ENCODE results near the gene FLRT3.

The FLRT3 gene

GRCh38 chr20:14333721-14334120, 3.7 kb downstream of the FLRT3 start:
- in situ Hi-C loops (cut with MboI; ENCODE audit: low pct_unique_long_range_greater_than_20kb, low sequenced_read_pairs), result no loop called here
- no peak for DNase-seq

DNA sequence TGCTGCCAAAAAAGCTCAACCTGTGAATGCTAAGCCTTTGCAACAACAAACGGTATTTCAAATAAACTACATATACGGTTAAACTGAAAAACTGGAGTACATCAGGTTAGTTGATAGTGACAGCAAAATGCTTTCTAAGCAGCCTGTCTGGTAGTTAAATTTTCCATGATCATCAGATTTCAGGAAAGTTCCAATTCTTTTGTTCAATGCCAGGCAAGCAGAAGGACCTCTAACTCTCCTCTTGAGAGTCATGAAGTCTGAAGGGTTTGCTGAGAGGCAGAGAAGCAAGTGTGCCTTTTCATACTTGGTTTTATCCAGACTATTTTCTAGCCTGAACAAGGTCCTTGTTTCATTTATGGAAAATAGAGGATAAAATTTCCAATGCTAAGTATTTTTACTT, 4.5 kb downstream of the FLRT3 start:
- DNase-seq, result no peak
- in situ Hi-C loops (cut with MboI; ENCODE audit: low pct_unique_long_range_greater_than_20kb, low sequenced_read_pairs), result no loop called here

- no peak for DNase-seq
- in situ Hi-C loops (cut with MboI; ENCODE audit: low pct_unique_long_range_greater_than_20kb, low sequenced_read_pairs), result no loop called here
These were observed 5.8 kb downstream of the FLRT3 start for GRCh38 chr20:14331646-14332045.

GRCh38 chr20:14319704-14320103, 17.7 kb downstream of the FLRT3 start:
- in situ Hi-C loops (cut with MboI; ENCODE audit: low pct_unique_long_range_greater_than_20kb, low sequenced_read_pairs), result no loop called here
- no peak for DNase-seq

- in situ Hi-C loops (cut with MboI; ENCODE audit: low pct_unique_long_range_greater_than_20kb, low sequenced_read_pairs), result no loop called here
- no peak for DNase-seq
These were observed 23.9 kb downstream of the FLRT3 start for GRCh38 chr20:14313341-14314020.

DNA sequence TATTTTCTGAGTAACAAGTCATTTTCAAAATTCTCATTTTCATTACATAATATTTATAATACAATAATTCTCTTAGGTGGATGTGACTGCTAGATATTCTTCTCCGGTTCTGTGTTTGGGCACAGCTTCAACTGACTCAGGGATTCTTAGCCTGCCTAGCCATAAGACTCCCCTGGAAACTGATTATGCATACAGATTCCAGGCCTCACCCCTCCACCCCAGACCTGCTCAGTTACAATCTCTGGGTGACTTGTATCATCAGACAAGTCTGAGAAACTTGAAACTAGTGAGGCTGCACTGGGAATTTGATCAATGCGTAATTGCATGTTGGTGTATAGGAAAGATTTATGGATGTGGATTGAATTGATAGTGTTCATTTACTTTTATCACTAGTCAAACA, 25.4 kb downstream of the FLRT3 start:
- DNase-seq, result no peak
- in situ Hi-C loops (cut with MboI; ENCODE audit: low pct_unique_long_range_greater_than_20kb, low sequenced_read_pairs), result no loop called here

DNA sequence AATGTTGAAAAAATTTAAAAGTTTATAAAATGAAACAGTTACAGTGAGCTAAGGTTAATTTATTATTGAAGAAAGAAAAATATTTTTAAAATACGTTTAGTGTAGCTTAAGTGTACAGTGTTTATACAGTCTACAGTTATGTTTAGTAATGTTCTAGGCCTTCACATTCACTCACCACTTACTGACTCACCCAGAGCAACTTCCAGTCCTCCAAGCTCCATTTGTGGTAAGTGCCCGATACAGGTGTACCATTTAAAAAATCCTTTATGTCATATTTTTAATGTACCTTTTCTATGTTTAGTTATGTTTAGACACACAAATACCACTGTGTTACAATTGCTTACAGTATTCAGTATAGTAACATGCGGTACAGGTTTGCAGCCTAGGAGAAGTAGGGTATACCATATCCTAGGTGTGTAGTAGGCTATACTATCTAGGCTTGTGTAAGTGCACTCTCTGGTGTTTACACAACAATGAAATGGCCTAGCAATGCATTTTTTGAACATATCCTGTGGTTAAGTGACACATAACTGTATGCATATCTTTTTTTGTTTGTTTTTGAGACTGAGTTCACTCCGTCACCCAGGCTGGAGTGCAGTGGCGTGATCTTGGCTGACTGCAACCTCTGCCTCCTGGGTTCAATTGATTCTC, 26.3 kb downstream of the FLRT3 start:
- no peak for DNase-seq
- in situ Hi-C loops (cut with MboI; ENCODE audit: low pct_unique_long_range_greater_than_20kb, low sequenced_read_pairs), result no loop called here

- no peak for DNase-seq
- in situ Hi-C loops (cut with MboI; ENCODE audit: low pct_unique_long_range_greater_than_20kb, low sequenced_read_pairs), result no loop called here
These were observed 29.5 kb downstream of the FLRT3 start for GRCh38 chr20:14307956-14308355.

- in situ Hi-C loops (cut with MboI; ENCODE audit: low pct_unique_long_range_greater_than_20kb, low sequenced_read_pairs), result no loop called here
- no peak for DNase-seq
These were observed 32.9 kb downstream of the FLRT3 start for GRCh38 chr20:14304472-14304871.

DNA sequence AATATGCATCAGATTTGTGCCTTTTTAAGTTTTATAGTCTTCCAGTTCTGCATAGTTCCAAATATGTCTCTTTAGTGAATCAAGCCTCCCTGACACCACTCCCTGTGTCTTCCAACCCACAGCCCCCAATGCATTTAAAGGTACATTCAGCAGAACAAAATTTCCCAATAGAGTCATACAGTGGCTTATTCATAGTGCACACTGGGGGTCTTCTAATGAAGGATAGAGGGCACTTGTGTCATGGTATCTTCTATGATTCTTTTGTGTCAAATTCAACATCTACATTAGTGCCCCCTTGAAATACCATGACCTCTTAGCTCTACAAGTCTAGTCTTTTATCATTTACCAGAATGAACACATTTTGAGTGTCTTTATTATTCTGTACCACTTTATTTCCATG, 33.8 kb downstream of the FLRT3 start:
- no peak for DNase-seq
- in situ Hi-C loops (cut with MboI; ENCODE audit: low pct_unique_long_range_greater_than_20kb, low sequenced_read_pairs), result no loop called here

- in situ Hi-C loops (cut with MboI; ENCODE audit: low pct_unique_long_range_greater_than_20kb, low sequenced_read_pairs), result no loop called here
- no peak for DNase-seq
These were observed 34.3 kb downstream of the FLRT3 start for GRCh38 chr20:14303106-14303505.

GRCh38 chr20:14299831-14300230, 37.6 kb downstream of the FLRT3 start:
- DNase-seq, result no peak
- in situ Hi-C loops (cut with MboI; ENCODE audit: low pct_unique_long_range_greater_than_20kb, low sequenced_read_pairs), result no loop called here

DNA sequence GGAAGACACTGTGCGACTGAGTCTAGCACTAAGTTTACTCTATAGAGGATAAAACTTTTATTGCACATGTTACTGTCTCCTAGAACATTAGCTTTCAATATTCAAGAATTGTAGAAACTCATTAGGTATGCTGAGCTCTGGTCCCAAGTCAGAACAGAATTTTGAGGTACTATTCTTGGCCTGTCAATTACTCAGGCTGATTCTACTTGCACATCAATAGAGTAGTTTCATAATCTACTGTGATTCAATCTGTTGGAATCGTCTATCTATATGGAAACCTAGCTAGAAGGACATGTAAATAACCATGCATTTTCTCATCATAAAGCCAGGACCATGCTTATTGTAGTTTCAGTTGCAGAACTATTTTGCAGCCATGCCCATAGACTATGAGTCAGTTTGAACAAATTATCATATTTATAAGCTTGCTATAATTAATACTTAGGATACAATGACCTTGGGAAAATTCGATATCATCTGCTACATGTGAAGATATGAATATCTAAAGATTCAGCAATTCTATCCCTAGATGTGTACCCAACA, 41.6 kb downstream of the FLRT3 start:
- in situ Hi-C loops (cut with MboI; ENCODE audit: low pct_unique_long_range_greater_than_20kb, low sequenced_read_pairs), result no loop called here
- DNase-seq, result no peak

DNA sequence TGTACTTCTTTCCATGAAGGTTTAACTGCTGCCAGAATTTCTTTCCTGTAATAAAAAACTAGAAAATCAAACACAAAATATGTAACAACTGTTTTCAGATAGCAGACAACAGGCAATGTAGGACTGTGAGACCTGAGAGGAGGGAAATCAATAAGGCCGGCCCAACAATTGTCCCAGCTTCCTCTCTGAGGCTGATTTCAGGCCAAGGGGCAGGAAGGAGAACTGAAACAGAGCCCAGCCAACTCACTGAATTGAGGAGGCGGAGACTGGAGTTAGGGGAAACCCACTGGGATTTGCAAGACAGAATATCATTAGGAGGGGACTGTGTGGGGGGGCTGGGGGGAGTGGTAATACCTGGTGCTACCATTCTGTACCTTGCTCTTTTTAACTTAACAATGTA, 42.2 kb downstream of the FLRT3 start:
- in situ Hi-C loops (cut with MboI; ENCODE audit: low pct_unique_long_range_greater_than_20kb, low sequenced_read_pairs), result no loop called here
- no peak for DNase-seq

- in situ Hi-C loops (cut with MboI; ENCODE audit: low pct_unique_long_range_greater_than_20kb, low sequenced_read_pairs), result no loop called here
These were observed 45.9 kb downstream of the FLRT3 start for GRCh38 chr20:14291502-14291901.

GRCh38 chr20:14288341-14289330, 48.8 kb downstream of the FLRT3 start:
- DNase-seq, result no peak
- in situ Hi-C loops (cut with MboI; ENCODE audit: low pct_unique_long_range_greater_than_20kb, low sequenced_read_pairs), result no loop called here

More at GRCh38 chr20:14291502-14291901, 45.9 kb downstream of the FLRT3 start:
- DNase-seq, result no peak

DNA sequence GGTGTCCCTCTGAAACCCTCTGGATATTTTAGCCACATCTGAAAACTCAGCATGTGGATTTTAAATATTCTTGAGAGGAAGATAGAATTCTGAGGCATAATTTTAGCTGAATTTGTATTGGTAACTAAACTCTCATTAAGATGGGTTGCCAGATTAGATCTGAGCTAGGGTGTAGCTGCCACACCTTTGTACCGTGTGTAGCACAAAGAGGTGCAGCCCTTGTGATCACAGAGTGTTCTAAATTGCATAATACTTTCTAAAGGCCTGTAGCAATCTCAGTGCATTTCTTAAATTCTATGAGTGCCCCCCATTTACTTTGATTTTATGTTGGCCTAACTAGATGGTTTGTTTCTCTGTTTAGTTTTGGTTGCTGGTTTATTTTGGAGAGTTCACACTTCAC, 53.0 kb downstream of the FLRT3 start:
- in situ Hi-C loops (cut with MboI; ENCODE audit: low pct_unique_long_range_greater_than_20kb, low sequenced_read_pairs), result no loop called here

GRCh38 chr20:14282140-14282539, 55.3 kb downstream of the FLRT3 start:
- in situ Hi-C loops (cut with MboI; ENCODE audit: low pct_unique_long_range_greater_than_20kb, low sequenced_read_pairs), result no loop called here
- DNase-seq, result no peak

More for the DNA sequence above, 53.0 kb downstream of the FLRT3 start:
- no peak for DNase-seq

Measured in KBM-7 (cell line).